ENCODE data around the gene KRTAP10-11.

DNA sequence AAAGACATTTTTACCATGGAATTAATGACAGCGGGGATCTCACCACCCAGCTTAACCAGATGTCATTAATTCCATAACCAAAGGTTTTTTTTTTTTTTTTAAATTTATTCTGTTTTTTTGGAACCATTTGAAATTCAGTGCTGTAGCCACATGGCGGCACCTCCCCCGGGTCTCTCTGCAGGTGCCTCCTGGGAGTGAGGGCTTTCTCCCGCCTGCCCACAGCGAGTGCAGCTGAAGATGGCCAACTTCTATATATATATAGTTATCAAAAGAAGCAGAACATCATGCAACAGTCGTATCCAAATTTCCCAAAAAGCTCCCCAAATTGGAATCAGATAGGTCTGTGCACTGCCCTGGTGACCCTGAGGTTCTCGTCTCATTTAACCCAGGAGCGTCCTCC lies 30.7 kb upstream of the KRTAP10-11 start:
- TF ChIP-seq CTCF (IDR thresholded peaks at IDR 0.05; ENCODE audit: low read length) (no peak), EZH2 (IDR thresholded peaks at IDR 0.05; ENCODE audit: borderline replicate concordance, low read length) (no peak)

Data from OCI-LY1 (cell line).